HepG2 (cell line): ENCODE measurements around the gene PLEKHG4B. TPM values are rescaled to one million over a fixed set of nuclear protein-coding genes. Genes with fewer than 3 reads are reported as not detected.

Experiments used
- ATAC-seq: fragments of 200-7000 bp; cut with Tn5 transposase; 3 replicates; pipeline ENCODE4 v1.9.1; 2020; ENCODE audit warnings: mild to moderate bottlenecking, moderate library complexity
- BruUV-seq: library from RNA; stranded (reverse); fragments of 400-500 nt; replicated peaks from 2 replicates; lab custom pipeline; 2021; lab: Mats Ljungman, UMichigan
- CTCF ChIA-PET: fragments of 300-600 bp; formaldehyde crosslinking; extraction: SDS; loops from one replicate; lab custom pipeline; 2021; ENCODE audit warnings: low total read pairs, inconsistent platforms, low intra/inter-chr PET ratio; lab: Yijun Ruan, JAX
- POLR2A ChIA-PET: fragments of 350-600 bp; sonication (Branson Sonifier 250); formaldehyde crosslinking; loops from one replicate; lab custom pipeline; 2020; ENCODE audit warnings: antibody characterized with exemption, inconsistent platforms; lab: Yijun Ruan, JAX
- DNase-seq: peaks from one replicate; pipeline ENCODE4 v3.0.0-alpha.2; 2015; ENCODE audit warnings: low spot score
- FAIRE-seq: peaks from 3 replicates; lab custom pipeline; 2011; peaks lifted over from hg19 to GRCh38; lab: Jason Lieb, UNC
- H2AFZ ChIP-seq: one replicate; pipeline ENCODE4 v1.6.1; 2011; ENCODE audit warnings: low read length, inconsistent platforms
- H3K27ac ChIP-seq: fragments of 300-600 bp; 3 replicates; pipeline ENCODE4 v1.8.0; 2011; ENCODE audit warnings: mixed run types, mild to moderate bottlenecking, mixed read lengths, low read length, inconsistent platforms; ENCODE audit not compliant: insufficient read depth; ENCODE audit errors: extremely low read length
- H3K27me3 ChIP-seq, 2 experiments: fragments of 200-600 bp in 1 of 2; 2 replicates in 1 of 2; 3 replicates in 1 of 2; pipeline versions ENCODE4 v1.6.0 to v1.8.0; 2011; ENCODE audit warnings: low read length in 2 of 2, mild to moderate bottlenecking in 2 of 2, moderate library complexity in 2 of 2, inconsistent platforms in 1 of 2; ENCODE audit not compliant: insufficient read depth in 2 of 2, control insufficient read depth in 1 of 2
- H3K36me3 ChIP-seq, 2 experiments: fragments of 200-600 bp in 1 of 2; replicated peaks in 1 of 2; 2 replicates in 1 of 2; 3 replicates in 1 of 2; pipeline versions ENCODE4 v1.5.1 to v1.8.0; 2011; ENCODE audit warnings: low read length in 2 of 2, inconsistent platforms in 1 of 2; ENCODE audit not compliant: insufficient read depth in 2 of 2, control insufficient read depth in 1 of 2
- H3K4me1 ChIP-seq: 2 replicates; pipeline ENCODE4 v1.5.1; 2012; ENCODE audit warnings: low read length, inconsistent platforms; ENCODE audit not compliant: insufficient read depth
- H3K4me2 ChIP-seq: 2 replicates; pipeline ENCODE4 v1.6.0; 2011; ENCODE audit warnings: low read depth, low read length, inconsistent platforms
- H3K4me3 ChIP-seq, 3 experiments: fragments of 200-600 bp in 1 of 3; sonication (generic), shearing (Covaris generic) in 1 of 3; replicated peaks in 1 of 3; 2 replicates each; pipeline ENCODE4 v1.5.1; 2011 to 2016; ENCODE audit warnings: low read length in 3 of 3, inconsistent platforms in 2 of 3, low read depth in 2 of 3, mild to moderate bottlenecking in 2 of 3, control low read depth in 1 of 3, mixed read lengths in 1 of 3; ENCODE audit not compliant: insufficient read depth in 1 of 3
- H3K79me2 ChIP-seq: one replicate; pipeline ENCODE4 v1.6.1; 2011; ENCODE audit warnings: low read length, inconsistent platforms; ENCODE audit not compliant: insufficient read depth
- H3K9ac ChIP-seq: 2 replicates; pipeline ENCODE4 v1.6.0; 2011; ENCODE audit warnings: mild to moderate bottlenecking, low read depth, low read length, inconsistent platforms; ENCODE audit not compliant: insufficient read depth
- H3K9me3 ChIP-seq: 2 replicates; pipeline ENCODE4 v1.5.1; 2012; ENCODE audit warnings: mild to moderate bottlenecking, low read length
- H4K20me1 ChIP-seq: 2 replicates; pipeline ENCODE4 v1.6.0; 2011; ENCODE audit warnings: inconsistent platforms, mild to moderate bottlenecking, low read length, moderate library complexity; ENCODE audit not compliant: insufficient read depth
- CCDC6 ChIP-seq: sonication (generic); formaldehyde crosslinking; IDR thresholded peaks from 2 replicates; pipeline ENCODE4 v1.8.1; 2022; ENCODE audit warnings: mild to moderate bottlenecking, missing genetic modification reagents, moderate library complexity
- CERS6 ChIP-seq: sonication (generic); formaldehyde crosslinking; IDR thresholded peaks from 2 replicates; pipeline ENCODE4 v1.5.0; 2020; ENCODE audit warnings: missing genetic modification reagents
- FOXP4 ChIP-seq: sonication (generic); formaldehyde crosslinking; IDR thresholded peaks from 2 replicates; pipeline ENCODE4 v1.4.0; 2020; ENCODE audit warnings: missing genetic modification reagents
- KDM2A ChIP-seq: sonication (generic); formaldehyde crosslinking; IDR thresholded peaks from 2 replicates; pipeline ENCODE4 v1.4.0; 2020; ENCODE audit warnings: low read depth, missing genetic modification reagents, borderline replicate concordance
- NFYB ChIP-seq: sonication (generic); formaldehyde crosslinking; IDR thresholded peaks from 2 replicates; pipeline ENCODE4 v1.4.0; 2020; ENCODE audit warnings: missing genetic modification reagents
- ZBTB39 ChIP-seq: sonication (generic); formaldehyde crosslinking; IDR thresholded peaks from 2 replicates; pipeline ENCODE4 v1.5.0; 2020; ENCODE audit warnings: missing genetic modification reagents
- ZMYM4 ChIP-seq: sonication (generic); formaldehyde crosslinking; IDR thresholded peaks from 2 replicates; pipeline ENCODE4 v1.8.1; 2023; ENCODE audit warnings: mild to moderate bottlenecking, missing genetic modification reagents
- ZNF12 ChIP-seq: sonication (generic); formaldehyde crosslinking; IDR thresholded peaks from 2 replicates; pipeline ENCODE4 v1.5.0; 2020; ENCODE audit warnings: missing genetic modification reagents
- ZNF501 ChIP-seq: sonication (generic); formaldehyde crosslinking; IDR thresholded peaks from 2 replicates; pipeline ENCODE4 v1.5.1; 2020; ENCODE audit warnings: mild to moderate bottlenecking, moderate library complexity, missing genetic modification reagents
- ZNF616 ChIP-seq: sonication (generic); formaldehyde crosslinking; IDR thresholded peaks from 2 replicates; pipeline ENCODE4 v1.5.0; 2020; ENCODE audit warnings: low read depth, mild to moderate bottlenecking, missing genetic modification reagents
- ZNF780A ChIP-seq: sonication (generic); formaldehyde crosslinking; IDR thresholded peaks from 2 replicates; pipeline ENCODE4 v1.8.0; 2022; ENCODE audit warnings: mild to moderate bottlenecking, missing genetic modification reagents, moderate library complexity
- WGBS: methylation state at CpG from one replicate; pipeline ENCODE4 v1.1.6; 2017; ENCODE audit warnings: low lambda C conversion rate; 5-methylcytosine and 5-hydroxymethylcytosine counted together
- in situ Hi-C: cut with HindIII; loops from 2 replicates; pipeline ENCODE4 v1.10.0; 2017; ENCODE audit warnings: low pct_unique_long_range_greater_than_20kb; ENCODE audit not compliant: extremely low pct_ligation_motif_present
- intact Hi-C: fragments of 100-400 bp; cut with micrococcal nuclease; formaldehyde crosslinking; loops from one replicate; pipeline ENCODE4 v1.10.0; 2022; ENCODE audit not compliant: unreplicated experiment
- polyA plus RNA-seq, 8 experiments: library from polyadenylated mRNA; depleted of rRNA in 3 of 8; stranded (reverse) in 7 of 8; unstranded in 1 of 8; fragments of >200 nt; fragmentation: Illumina TruSeq in 4 of 8; extraction: Trizol in 4 of 8; gene quantifications; 2 replicates each; pipeline versions ENCODE4 v1.2.1 to v1.2.3, GENCODE V29; 2011 to 2016; ENCODE audit warnings: low read depth in 4 of 8, missing spikeins in 1 of 8, mixed read lengths in 1 of 8; ENCODE audit not compliant: insufficient read depth in 1 of 8
- total RNA-seq, 5 experiments: library from RNA; depleted of rRNA; stranded (reverse); fragments of >200 nt; fragmentation: Illumina TruSeq; extraction: Trizol; gene quantifications; 2 replicates each; pipeline ENCODE4 v1.2.3, GENCODE V29; 2016; ENCODE audit warnings: low read depth in 1 of 5
- TF ChIP-seq, protein P1 (sequence below): sonication (generic); formaldehyde crosslinking; IDR thresholded peaks from 2 replicates; pipeline ENCODE4 v1.8.1; 2023; ENCODE audit warnings: missing genetic modification reagents, inconsistent platforms, borderline replicate concordance
- TF ChIP-seq, protein P2 (sequence below): sonication (generic); formaldehyde crosslinking; IDR thresholded peaks from 2 replicates; pipeline ENCODE4 v1.4.0; 2020; ENCODE audit warnings: missing genetic modification reagents

PLEKHG4B gene
- total and polyA plus RNA-seq, 2 of the 13 experiments (the other 11 are each of a cell fraction or from before 2014, with no cell fraction given): 0.09 TPM; not detected in 1

- TF ChIP-seq KDM2A: no peak
- TF ChIP-seq ZNF616 (CRISPR knock-in tag): no peak
- TF ChIP-seq FOXP4 (CRISPR knock-in tag): no peak
- TF ChIP-seq ZBTB39 (CRISPR knock-in tag): no peak
Measured at GRCh38 chr5:85334-85995, 6.5 kb upstream of the PLEKHG4B start (continued).

DNA sequence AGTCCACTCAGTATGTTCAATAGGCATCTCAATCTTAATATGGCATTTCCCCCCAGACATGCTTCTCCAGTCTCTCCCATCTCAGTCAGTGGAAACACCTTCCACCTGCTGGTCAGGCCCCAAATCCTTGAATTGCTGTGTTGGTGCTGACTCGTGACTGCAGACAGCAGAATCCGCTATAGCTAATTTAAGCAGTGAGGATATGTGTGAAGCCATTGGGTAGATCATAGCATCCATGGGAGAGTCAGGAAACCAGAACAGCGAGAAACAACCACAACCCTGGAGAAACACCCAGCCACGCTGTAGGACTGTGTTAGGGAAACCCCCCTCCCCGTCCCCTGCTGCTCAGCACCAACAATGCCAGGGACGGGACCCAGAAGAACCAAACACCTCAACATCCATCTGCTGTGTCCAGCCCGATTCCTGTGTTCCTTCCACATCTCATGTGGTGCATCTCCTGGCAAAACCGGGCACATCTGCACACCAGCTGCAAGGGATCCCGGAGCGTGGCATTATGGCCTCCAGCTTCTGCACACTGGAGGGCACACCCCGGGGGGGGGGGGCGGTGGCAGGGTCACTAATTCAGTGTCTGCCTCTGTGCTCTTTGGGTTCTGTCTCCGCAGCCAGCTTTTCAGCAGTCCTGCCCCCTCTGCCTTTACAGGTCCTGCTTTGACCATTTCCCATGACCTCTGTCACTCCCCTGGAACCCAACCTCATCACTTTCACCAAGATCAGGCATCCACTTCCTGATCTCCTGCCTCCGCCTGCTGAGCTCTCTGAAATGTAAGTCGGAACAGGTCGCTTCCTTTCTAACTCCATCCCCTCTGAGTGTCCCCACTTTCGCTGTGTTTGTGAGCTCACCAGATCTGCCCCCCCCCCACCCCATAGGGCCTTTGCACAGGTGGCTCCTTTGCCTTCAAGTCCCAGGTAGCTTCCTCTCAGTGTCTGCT lies 2.4 kb upstream of the PLEKHG4B start:
- no peak overlapping the region for H3K27ac ChIP-seq
- H3K9me3 ChIP-seq: no peaks in the 10 kb centered on the region
- no peak for FAIRE-seq
- ChIA-PET CTCF (no interaction called here), POLR2A (no interaction called here)
- ATAC-seq: no peak
- TF ChIP-seq ZMYM4 (CRISPR knock-in tag): no peak
- TF ChIP-seq, protein P1, sequence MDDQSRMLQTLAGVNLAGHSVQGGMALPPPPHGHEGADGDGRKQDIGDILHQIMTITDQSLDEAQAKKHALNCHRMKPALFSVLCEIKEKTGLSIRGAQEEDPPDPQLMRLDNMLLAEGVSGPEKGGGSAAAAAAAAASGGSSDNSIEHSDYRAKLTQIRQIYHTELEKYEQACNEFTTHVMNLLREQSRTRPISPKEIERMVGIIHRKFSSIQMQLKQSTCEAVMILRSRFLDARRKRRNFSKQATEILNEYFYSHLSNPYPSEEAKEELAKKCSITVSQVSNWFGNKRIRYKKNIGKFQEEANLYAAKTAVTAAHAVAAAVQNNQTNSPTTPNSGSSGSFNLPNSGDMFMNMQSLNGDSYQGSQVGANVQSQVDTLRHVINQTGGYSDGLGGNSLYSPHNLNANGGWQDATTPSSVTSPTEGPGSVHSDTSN (CRISPR knock-in tag): no peak
- TF ChIP-seq ZNF780A (CRISPR knock-in tag): no peak
- no peak for TF ChIP-seq CCDC6 (CRISPR knock-in tag)
- no peak for TF ChIP-seq CERS6 (CRISPR knock-in tag)
- no peak for TF ChIP-seq ZNF501 (CRISPR knock-in tag)
- TF ChIP-seq NFYB (CRISPR knock-in tag): no peak
- TF ChIP-seq ZNF12 (CRISPR knock-in tag): no peak
- TF ChIP-seq, protein P2, sequence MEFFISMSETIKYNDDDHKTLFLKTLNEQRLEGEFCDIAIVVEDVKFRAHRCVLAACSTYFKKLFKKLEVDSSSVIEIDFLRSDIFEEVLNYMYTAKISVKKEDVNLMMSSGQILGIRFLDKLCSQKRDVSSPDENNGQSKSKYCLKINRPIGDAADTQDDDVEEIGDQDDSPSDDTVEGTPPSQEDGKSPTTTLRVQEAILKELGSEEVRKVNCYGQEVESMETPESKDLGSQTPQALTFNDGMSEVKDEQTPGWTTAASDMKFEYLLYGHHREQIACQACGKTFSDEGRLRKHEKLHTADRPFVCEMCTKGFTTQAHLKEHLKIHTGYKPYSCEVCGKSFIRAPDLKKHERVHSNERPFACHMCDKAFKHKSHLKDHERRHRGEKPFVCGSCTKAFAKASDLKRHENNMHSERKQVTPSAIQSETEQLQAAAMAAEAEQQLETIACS (CRISPR knock-in tag): no peak
- no peak overlapping the region for H3K4me2 ChIP-seq
- H3K4me3 ChIP-seq: no peak overlapping the region
- H2AFZ ChIP-seq: no peak overlapping the region
- H3K27me3 ChIP-seq: peaks cover 11 to 60% of the 10 kb centered on the region in 2 experiments
- no peak overlapping the region for H3K9ac ChIP-seq
- H3K4me1 ChIP-seq: no peaks in the 10 kb centered on the region
- BruUV-seq: no TSS peak
- 39% methylated on average over 10 of the region's 17 CpGs for WGBS
- H3K36me3 ChIP-seq: no peaks in the 10 kb centered on the region
- H4K20me1 ChIP-seq: no peaks in the 10 kb centered on the region
- intact Hi-C loops: no loop called here
- DNase-seq: no peak
- in situ Hi-C loops: no loop called here
- no peaks in the 10 kb centered on the region for H3K79me2 ChIP-seq
